Measurements from ENCODE around the gene CHRNA4. TPM values are rescaled to one million over a fixed set of nuclear protein-coding genes. Genes with fewer than 3 reads are reported as not detected.

Gene CHRNA4
- total and polyA plus RNA-seq, 2 donors (not counting 1 experiment from before 2014, with no cell fraction given): not detected

DNA sequence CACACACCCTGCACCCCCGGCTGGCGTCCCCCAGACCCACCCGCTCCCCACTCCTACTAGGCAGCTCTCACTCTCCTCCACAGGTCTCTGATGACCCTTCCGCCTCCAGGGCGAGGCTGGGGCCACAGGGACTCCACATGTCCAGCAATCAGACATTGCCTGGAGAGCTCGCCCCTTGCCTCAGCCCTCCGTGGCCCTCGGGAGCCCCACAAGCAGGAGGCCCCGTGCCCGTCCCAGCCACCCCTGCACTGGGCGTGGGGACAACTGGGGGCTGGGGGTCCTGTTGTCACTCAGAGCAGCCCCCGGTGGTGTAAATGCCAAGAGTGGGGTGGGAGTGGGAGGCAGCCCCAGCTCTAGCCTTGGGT, 66.6 kb downstream of the CHRNA4 start:
- no peak for DNase-seq (ENCODE audit: low read depth in 2 of 2)
- Histone ChIP-seq H3K4me3 (replicated peaks in 1 of 4; ENCODE audit: control extremely low read depth in 1 of 4, insufficient read depth in 1 of 4, low read depth in 3 of 4, low read length in 4 of 4) (no peak overlapping the region), H3K36me3 (ENCODE audit: control insufficient read depth, insufficient read depth, low read length) (peaks cover 1% of the 10 kb centered on the region), H3K79me2 (ENCODE audit: control insufficient read depth, insufficient read depth, low read length) (no peaks in the 10 kb centered on the region), H3K9ac (ENCODE audit: insufficient read depth, low read length) (no peak overlapping the region), H3K4me1 (ENCODE audit: control insufficient read depth, extremely low read depth, insufficient read depth, low read length) (no peaks in the 10 kb centered on the region), H2AFZ (ENCODE audit: low read length) (no peak overlapping the region), H3K27ac (ENCODE audit: insufficient read depth, low read length) (no peak overlapping the region), H3K9me3 (ENCODE audit: control insufficient read depth, insufficient read depth, low read depth, low read length) (no peaks in the 10 kb centered on the region), H4K20me1 (ENCODE audit: control insufficient read depth, extremely low read depth, insufficient read depth, low read length) (no peaks in the 10 kb centered on the region), H3K27me3 (ENCODE audit: control insufficient read depth, insufficient read depth, low read length) (peaks cover 11% of the 10 kb centered on the region), H3K4me2 (ENCODE audit: extremely low read depth, insufficient read depth, low read length) (no peak overlapping the region)
- TF ChIP-seq EZH2 (IDR thresholded peaks at IDR 0.05; ENCODE audit: low read length, missing control alignments): no peak

DNA sequence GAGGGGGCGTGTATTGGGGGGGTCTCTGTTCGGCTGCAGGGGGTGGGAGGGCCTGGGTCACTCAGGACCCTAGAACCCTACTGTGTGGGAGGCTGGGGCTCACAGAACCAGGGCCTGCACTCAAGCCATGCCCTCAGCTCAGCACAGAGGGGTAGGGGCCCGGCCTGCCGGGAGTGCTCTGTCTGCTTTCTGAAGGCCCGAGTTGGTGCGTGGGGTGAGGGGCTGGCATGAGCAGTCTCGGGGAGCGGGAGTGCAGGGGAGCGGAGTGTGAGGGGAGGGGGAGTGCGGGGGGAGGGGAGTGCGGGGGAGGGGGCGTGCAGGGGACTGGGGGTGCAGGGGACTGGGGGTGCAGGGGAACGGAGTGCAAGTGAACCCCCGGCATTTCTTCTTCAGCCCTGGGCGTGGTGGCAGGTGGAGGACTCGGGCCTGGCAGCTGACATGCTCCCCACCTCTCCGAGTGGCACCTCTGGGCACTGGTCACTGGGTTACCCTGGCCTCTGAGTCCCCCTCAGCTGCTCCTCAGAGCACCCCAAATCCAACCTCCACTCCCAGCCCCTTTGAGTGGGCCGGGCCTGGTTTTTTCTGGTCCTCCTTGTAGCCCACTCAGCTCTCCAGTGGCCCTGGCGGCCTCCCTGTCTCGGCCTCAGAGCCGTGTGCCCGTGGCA, 67.1 kb downstream of the CHRNA4 start:
- Histone ChIP-seq H3K27me3 (ENCODE audit: control insufficient read depth, insufficient read depth, low read length) (peaks cover 11% of the 10 kb centered on the region), H2AFZ (ENCODE audit: low read length) (no peak overlapping the region), H4K20me1 (ENCODE audit: control insufficient read depth, extremely low read depth, insufficient read depth, low read length) (no peaks in the 10 kb centered on the region), H3K79me2 (ENCODE audit: control insufficient read depth, insufficient read depth, low read length) (no peaks in the 10 kb centered on the region), H3K27ac (ENCODE audit: insufficient read depth, low read length) (no peak overlapping the region), H3K9ac (ENCODE audit: insufficient read depth, low read length) (no peak overlapping the region), H3K4me3 (replicated peaks in 1 of 4; ENCODE audit: control extremely low read depth in 1 of 4, insufficient read depth in 1 of 4, low read depth in 3 of 4, low read length in 4 of 4) (no peak overlapping the region), H3K4me1 (ENCODE audit: control insufficient read depth, extremely low read depth, insufficient read depth, low read length) (no peaks in the 10 kb centered on the region), H3K4me2 (ENCODE audit: extremely low read depth, insufficient read depth, low read length) (no peak overlapping the region), H3K9me3 (ENCODE audit: control insufficient read depth, insufficient read depth, low read depth, low read length) (no peaks in the 10 kb centered on the region), H3K36me3 (ENCODE audit: control insufficient read depth, insufficient read depth, low read length) (peaks cover 5% of the 10 kb centered on the region)
- no peak for DNase-seq (ENCODE audit: low read depth in 2 of 2)
- TF ChIP-seq EZH2 (IDR thresholded peaks at IDR 0.05; ENCODE audit: low read length, missing control alignments): no peak
- TF ChIP-seq, protein P1, sequence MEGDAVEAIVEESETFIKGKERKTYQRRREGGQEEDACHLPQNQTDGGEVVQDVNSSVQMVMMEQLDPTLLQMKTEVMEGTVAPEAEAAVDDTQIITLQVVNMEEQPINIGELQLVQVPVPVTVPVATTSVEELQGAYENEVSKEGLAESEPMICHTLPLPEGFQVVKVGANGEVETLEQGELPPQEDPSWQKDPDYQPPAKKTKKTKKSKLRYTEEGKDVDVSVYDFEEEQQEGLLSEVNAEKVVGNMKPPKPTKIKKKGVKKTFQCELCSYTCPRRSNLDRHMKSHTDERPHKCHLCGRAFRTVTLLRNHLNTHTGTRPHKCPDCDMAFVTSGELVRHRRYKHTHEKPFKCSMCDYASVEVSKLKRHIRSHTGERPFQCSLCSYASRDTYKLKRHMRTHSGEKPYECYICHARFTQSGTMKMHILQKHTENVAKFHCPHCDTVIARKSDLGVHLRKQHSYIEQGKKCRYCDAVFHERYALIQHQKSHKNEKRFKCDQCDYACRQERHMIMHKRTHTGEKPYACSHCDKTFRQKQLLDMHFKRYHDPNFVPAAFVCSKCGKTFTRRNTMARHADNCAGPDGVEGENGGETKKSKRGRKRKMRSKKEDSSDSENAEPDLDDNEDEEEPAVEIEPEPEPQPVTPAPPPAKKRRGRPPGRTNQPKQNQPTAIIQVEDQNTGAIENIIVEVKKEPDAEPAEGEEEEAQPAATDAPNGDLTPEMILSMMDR (conservative IDR thresholded peaks at IDR 0.05 in 1 of 2, IDR thresholded peaks at IDR 0.05 in 1 of 2; ENCODE audit: low read depth in 1 of 2, low read length in 2 of 2): no peak

- Histone ChIP-seq H3K27me3 (ENCODE audit: control insufficient read depth, insufficient read depth, low read length) (peaks cover 11% of the 10 kb centered on the region), H3K4me1 (ENCODE audit: control insufficient read depth, extremely low read depth, insufficient read depth, low read length) (no peaks in the 10 kb centered on the region), H3K27ac (ENCODE audit: insufficient read depth, low read length) (no peak overlapping the region), H2AFZ (ENCODE audit: low read length) (no peak overlapping the region), H3K4me2 (ENCODE audit: extremely low read depth, insufficient read depth, low read length) (no peak overlapping the region), H3K79me2 (ENCODE audit: control insufficient read depth, insufficient read depth, low read length) (no peaks in the 10 kb centered on the region), H3K36me3 (ENCODE audit: control insufficient read depth, insufficient read depth, low read length) (peaks cover 8% of the 10 kb centered on the region), H3K9me3 (ENCODE audit: control insufficient read depth, insufficient read depth, low read depth, low read length) (no peaks in the 10 kb centered on the region), H4K20me1 (ENCODE audit: control insufficient read depth, extremely low read depth, insufficient read depth, low read length) (no peaks in the 10 kb centered on the region), H3K4me3 (replicated peaks in 1 of 4; ENCODE audit: control extremely low read depth in 1 of 4, insufficient read depth in 1 of 4, low read depth in 3 of 4, low read length in 4 of 4) (no peak overlapping the region), H3K9ac (ENCODE audit: insufficient read depth, low read length) (no peak overlapping the region)
- DNase-seq (ENCODE audit: low read depth in 2 of 2): no peak
- TF ChIP-seq EZH2 (IDR thresholded peaks at IDR 0.05; ENCODE audit: low read length, missing control alignments): no peak
- TF ChIP-seq, protein P1 (conservative IDR thresholded peaks at IDR 0.05 in 1 of 2, IDR thresholded peaks at IDR 0.05 in 1 of 2; ENCODE audit: low read depth in 1 of 2, low read length in 2 of 2): no peak
Measured at GRCh38 chr20:63293456-63293855, 67.7 kb downstream of the CHRNA4 start.

Other genes with a start within 250 kb of the CHRNA4 start
- 12.8 and 16.3 TPM in 2 replicates for gene YTHDF1, start 145.2 kb downstream of the CHRNA4 start, total RNA-seq
- gene YTHDF1, start 145.2 kb downstream of the CHRNA4 start, polyA plus RNA-seq: 25.9 and 29.2 TPM in 2 replicates
- not detected in 2 replicates for gene BIRC7, start 125.4 kb downstream of the CHRNA4 start, total RNA-seq
- gene BIRC7, start 125.4 kb downstream of the CHRNA4 start, polyA plus RNA-seq: not detected in 2 replicates
- not detected in 2 replicates for gene NKAIN4, start 106.9 kb downstream of the CHRNA4 start, total RNA-seq
- not detected in 2 replicates for gene NKAIN4, start 106.9 kb downstream of the CHRNA4 start, polyA plus RNA-seq
- 35.2 and 42.9 TPM in 2 replicates for gene ARFGAP1, start 88.5 kb downstream of the CHRNA4 start, total RNA-seq
- gene ARFGAP1, start 88.5 kb downstream of the CHRNA4 start, polyA plus RNA-seq: 33.1 and 37.6 TPM in 2 replicates
- gene COL20A1, start 68.2 kb downstream of the CHRNA4 start, total RNA-seq: not detected in 2 replicates
- not detected in 2 replicates for gene COL20A1, start 68.2 kb downstream of the CHRNA4 start, polyA plus RNA-seq
- gene KCNQ2, start 111.3 kb upstream of the CHRNA4 start, total RNA-seq: not detected in 2 replicates
- not detected in 2 replicates for gene KCNQ2, start 111.3 kb upstream of the CHRNA4 start, polyA plus RNA-seq
- 1.7 and 2.6 TPM in 2 replicates for gene EEF1A2, start 137.7 kb upstream of the CHRNA4 start, total RNA-seq
- gene EEF1A2, start 137.7 kb upstream of the CHRNA4 start, polyA plus RNA-seq: 0.16 and 0.46 TPM in 2 replicates
- gene PPDPF, start 159.4 kb upstream of the CHRNA4 start, total RNA-seq: 39.5 and 58.0 TPM in 2 replicates
- 29.7 and 34.0 TPM in 2 replicates for gene PPDPF, start 159.4 kb upstream of the CHRNA4 start, polyA plus RNA-seq
- under 0.01 and 0.17 TPM in 2 replicates for gene PTK6, start 176.0 kb upstream of the CHRNA4 start, total RNA-seq
- gene PTK6, start 176.0 kb upstream of the CHRNA4 start, polyA plus RNA-seq: not detected in 2 replicates
- gene SRMS, start 186.4 kb upstream of the CHRNA4 start, total RNA-seq: not detected in 2 replicates
- gene SRMS, start 186.4 kb upstream of the CHRNA4 start, polyA plus RNA-seq: not detected in 2 replicates
- gene FNDC11, start 192.8 kb upstream of the CHRNA4 start, total RNA-seq: 1.0 and 1.7 TPM in 2 replicates
- 0.18 and 0.22 TPM in 2 replicates for gene FNDC11, start 192.8 kb upstream of the CHRNA4 start, polyA plus RNA-seq
- 40.6 and 47.6 TPM in 2 replicates for gene HELZ2, start 212.9 kb upstream of the CHRNA4 start, total RNA-seq
- 3.3 and 6.2 TPM in 2 replicates for gene HELZ2, start 212.9 kb upstream of the CHRNA4 start, polyA plus RNA-seq

All from fibroblast of lung (primary cell).